Sigmoid colon (tissue), 7 donors: ENCODE results near the gene S100A5. TPM values are rescaled to one million over a fixed set of nuclear protein-coding genes. Genes with fewer than 3 reads are reported as not detected.

Experiments used
- DNase-seq: peaks from one replicate; pipeline ENCODE4 v3.0.0-alpha.2; 2019
- H3K27ac ChIP-seq, 4 donors: fragments of 200-600 bp; sonication (generic); one replicate each; pipeline ENCODE4 v1.5.1; 2016 to 2019; ENCODE audit warnings: mild to moderate bottlenecking in 1 of 4
- H3K27me3 ChIP-seq, 3 donors: fragments of 200-600 bp; sonication (generic); one replicate each; pipeline ENCODE4 v1.5.1; 2019; ENCODE audit warnings: mild to moderate bottlenecking in 1 of 3
- H3K36me3 ChIP-seq, 4 donors: fragments of 200-600 bp; sonication (generic); one replicate each; pipeline ENCODE4 v1.5.1; 2016 to 2019
- H3K4me1 ChIP-seq, 4 donors: fragments of 200-600 bp; sonication (generic); one replicate each; pipeline ENCODE4 v1.5.1; 2017 to 2019
- H3K4me3 ChIP-seq, 4 donors: fragments of 200-600 bp; sonication (generic); one replicate each; pipeline ENCODE4 v1.5.1; 2017 to 2019; ENCODE audit warnings: mild to moderate bottlenecking in 2 of 4, moderate library complexity in 1 of 4
- H3K9me3 ChIP-seq, 4 donors: fragments of 200-600 bp in 3 of 4; sonication (generic) in 3 of 4; one replicate each; pipeline versions ENCODE4 v1.5.1 to v1.6.1; 2013 to 2019
- EP300 ChIP-seq, 4 donors: sonication (generic); formaldehyde crosslinking; IDR thresholded peaks; one replicate each; pipeline ENCODE4 v1.6.1; 2017; ENCODE audit warnings: antibody characterized with exemption in 4 of 4
- POLR2A ChIP-seq, 2 donors: fragments of 450-650 bp; IDR thresholded peaks; one replicate each; pipeline ENCODE4 v1.6.1; 2016; ENCODE audit warnings: antibody characterized with exemption in 2 of 2, mild to moderate bottlenecking in 2 of 2, moderate library complexity in 2 of 2
- POLR2AphosphoS5 ChIP-seq, 4 donors: sonication (generic); formaldehyde crosslinking; IDR thresholded peaks; one replicate each; pipeline ENCODE4 v1.6.1; 2017; ENCODE audit warnings: antibody characterized with exemption in 4 of 4
- WGBS, 2 donors: extraction: QIAGEN DNeasy Blood & Tissue Kit; methylation state at CpG; one replicate each; pipeline ENCODE4 v1.1.7; 2013; 5-methylcytosine and 5-hydroxymethylcytosine counted together
- intact Hi-C: fragments of 100-400 bp; cut with DNase I; formaldehyde crosslinking; loops from one replicate; pipeline ENCODE4 v1.15.1; 2023
- polyA plus RNA-seq, 3 donors: library from polyadenylated mRNA; stranded (reverse); fragments of 200-250 nt; gene quantifications; one replicate each; pipeline ENCODE4 v1.2.3, GENCODE V29; 2013
- total RNA-seq, 4 donors: library from RNA; depleted of rRNA; stranded (reverse); fragments of >200 nt; gene quantifications; one replicate each; pipeline ENCODE4 v1.1.0, GENCODE V29; 2016
- TF ChIP-seq, protein P1 (sequence below), 4 experiments: fragments of 450-650 bp in 3 of 4; fragments of 200-600 bp in 1 of 4; IDR thresholded peaks; one replicate each; pipeline ENCODE4 v1.5.1; 2016 to 2019; ENCODE audit warnings: antibody characterized with exemption in 4 of 4, mild to moderate bottlenecking in 3 of 4, moderate library complexity in 2 of 4
- donor health status: healthy with polysubstance abuse.
- donor health status: Bipolar disorder and iron deficiency.
- donor health status: healthy.

The S100A5 gene
- total and polyA plus RNA-seq, 7 donors = not detected

DNA sequence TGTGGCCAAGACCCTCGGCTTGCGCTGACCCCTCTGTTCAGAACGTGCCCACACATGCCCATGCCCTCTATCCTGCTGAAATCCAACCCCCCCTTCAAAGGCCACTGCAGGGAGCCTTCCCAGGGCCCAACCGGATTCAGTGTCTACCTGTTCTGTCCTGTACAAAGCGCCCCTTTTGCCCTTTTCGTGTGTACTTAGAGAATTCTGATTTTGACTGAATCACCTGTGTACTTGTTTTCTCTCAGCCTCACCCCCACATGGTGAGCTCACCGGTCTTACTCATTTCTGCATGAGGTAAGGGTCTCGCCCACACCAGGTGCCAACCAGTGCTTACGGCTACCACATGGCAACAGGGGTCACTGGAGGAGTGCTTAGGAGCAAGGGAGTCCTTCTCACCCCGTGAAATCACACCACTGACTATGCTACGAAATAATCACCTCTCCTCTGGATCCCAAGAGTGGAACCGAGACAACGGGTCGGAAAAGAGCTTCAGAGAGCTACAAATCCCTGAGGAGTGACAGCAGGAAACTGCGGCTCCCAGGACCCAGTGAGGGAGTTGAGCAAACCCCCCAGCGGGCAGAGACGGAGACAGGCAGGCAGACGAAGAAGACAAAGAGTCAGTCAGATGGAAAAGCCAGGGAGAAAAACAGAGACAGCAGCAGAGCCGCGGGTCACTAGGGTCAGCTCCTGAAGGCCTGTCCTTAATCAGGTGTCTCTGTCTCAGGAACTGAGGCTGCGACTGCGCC lies 27.1 kb upstream of the S100A5 start:
- TF ChIP-seq POLR2A (IDR thresholded peaks at IDR 0.05) (no peak), POLR2AphosphoS5 (IDR thresholded peaks at IDR 0.05) (no peak)
- Histone ChIP-seq H3K27me3 (no peaks in the 10 kb centered on the region), H3K4me1 (peaks cover 0 to 47% (median 45%) of the 10 kb centered on the region in 4 donors), H3K36me3 (no peaks in the 10 kb centered on the region), H3K27ac (peak overlapping the region; percentile 90 to 97 (median 94)), H3K9me3 (no peaks in the 10 kb centered on the region), H3K4me3 (peak overlapping the region; percentile 3 to 37 (median 26))
- no peak for DNase-seq
- intact Hi-C loops = loop anchor here (1.0 to 2.0 kb wide), 3 partner anchors 34 to 59 kb away; partner anchors contain the start of gene S100A13
- WGBS, 2 donors = 78 to 85% methylated on average over 22 of the region's 22 CpGs

DNA sequence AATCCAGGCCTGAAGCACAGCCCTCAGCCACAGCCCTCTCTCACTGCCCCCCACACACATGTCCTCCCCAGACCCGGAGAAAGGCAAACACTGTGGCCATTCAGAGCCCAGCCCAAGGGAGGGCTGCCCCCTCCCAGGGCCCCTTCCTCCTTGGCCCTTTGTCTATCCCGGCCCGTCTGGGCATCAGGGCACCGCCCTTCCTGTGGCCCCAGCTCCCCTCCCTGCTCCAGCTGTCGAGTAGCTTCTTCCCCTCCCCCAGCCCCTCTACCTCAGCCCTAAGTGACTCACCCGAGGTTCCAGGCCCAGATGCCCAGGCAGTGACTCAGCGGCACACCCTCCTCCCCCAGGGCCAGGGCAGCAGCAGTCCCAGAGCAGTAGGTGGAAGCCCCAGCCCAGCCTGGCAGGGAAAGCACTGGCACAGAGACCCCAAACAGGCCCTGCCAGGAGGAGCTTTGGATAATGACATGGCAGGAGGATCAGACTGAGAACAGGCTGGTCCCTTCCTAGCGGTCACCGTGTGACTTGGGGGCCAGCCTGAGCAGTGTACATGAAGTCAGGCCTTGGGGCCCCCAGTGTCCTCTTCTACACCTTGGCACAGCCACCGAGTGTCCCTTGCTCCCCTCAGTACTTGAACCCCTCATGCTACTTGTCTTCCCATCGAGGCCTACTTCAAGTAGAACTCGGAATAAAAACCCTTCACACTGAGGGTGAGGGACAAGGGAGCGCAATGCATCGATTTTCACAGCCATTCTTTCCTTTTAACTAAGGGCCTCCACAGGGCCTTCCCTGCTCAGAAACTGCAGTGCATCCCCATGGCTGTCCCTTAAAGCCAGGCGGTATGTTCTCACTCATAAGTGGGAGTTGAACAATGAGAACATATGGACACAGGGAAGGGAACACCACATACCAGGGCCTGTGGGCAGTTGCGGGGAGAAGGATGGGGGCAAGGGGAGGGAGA lies 26.0 kb upstream of the S100A5 start:
- Histone ChIP-seq H3K27me3 (no peaks in the 10 kb centered on the region), H3K4me1 (peaks cover 0 to 39% (median 37%) of the 10 kb centered on the region in 4 donors), H3K4me3 (no peak overlapping the region), H3K36me3 (no peaks in the 10 kb centered on the region), H3K9me3 (no peaks in the 10 kb centered on the region), H3K27ac (peak overlapping the region; percentile 90 to 97 (median 94))
- peak; percentile 99 for DNase-seq
- 32 to 49% methylated on average over 16 of the region's 16 CpGs for WGBS, 2 donors
- intact Hi-C loops = loop anchor here (2.0 kb wide), 1 partner anchor 60 kb away; the partner anchor contains the start of gene S100A13
- TF ChIP-seq EP300 (IDR thresholded peaks at IDR 0.05) = peak in 2 of 4 donors; percentile 64 to 82
- TF ChIP-seq POLR2AphosphoS5 (IDR thresholded peaks at IDR 0.05) = peak; percentile 72 to 91 (median 82)
- peak in 1 of 2 donors; percentile 63 for TF ChIP-seq POLR2A (IDR thresholded peaks at IDR 0.05)
- TF ChIP-seq, protein P1, sequence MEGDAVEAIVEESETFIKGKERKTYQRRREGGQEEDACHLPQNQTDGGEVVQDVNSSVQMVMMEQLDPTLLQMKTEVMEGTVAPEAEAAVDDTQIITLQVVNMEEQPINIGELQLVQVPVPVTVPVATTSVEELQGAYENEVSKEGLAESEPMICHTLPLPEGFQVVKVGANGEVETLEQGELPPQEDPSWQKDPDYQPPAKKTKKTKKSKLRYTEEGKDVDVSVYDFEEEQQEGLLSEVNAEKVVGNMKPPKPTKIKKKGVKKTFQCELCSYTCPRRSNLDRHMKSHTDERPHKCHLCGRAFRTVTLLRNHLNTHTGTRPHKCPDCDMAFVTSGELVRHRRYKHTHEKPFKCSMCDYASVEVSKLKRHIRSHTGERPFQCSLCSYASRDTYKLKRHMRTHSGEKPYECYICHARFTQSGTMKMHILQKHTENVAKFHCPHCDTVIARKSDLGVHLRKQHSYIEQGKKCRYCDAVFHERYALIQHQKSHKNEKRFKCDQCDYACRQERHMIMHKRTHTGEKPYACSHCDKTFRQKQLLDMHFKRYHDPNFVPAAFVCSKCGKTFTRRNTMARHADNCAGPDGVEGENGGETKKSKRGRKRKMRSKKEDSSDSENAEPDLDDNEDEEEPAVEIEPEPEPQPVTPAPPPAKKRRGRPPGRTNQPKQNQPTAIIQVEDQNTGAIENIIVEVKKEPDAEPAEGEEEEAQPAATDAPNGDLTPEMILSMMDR (IDR thresholded peaks at IDR 0.05) = no peak

DNA sequence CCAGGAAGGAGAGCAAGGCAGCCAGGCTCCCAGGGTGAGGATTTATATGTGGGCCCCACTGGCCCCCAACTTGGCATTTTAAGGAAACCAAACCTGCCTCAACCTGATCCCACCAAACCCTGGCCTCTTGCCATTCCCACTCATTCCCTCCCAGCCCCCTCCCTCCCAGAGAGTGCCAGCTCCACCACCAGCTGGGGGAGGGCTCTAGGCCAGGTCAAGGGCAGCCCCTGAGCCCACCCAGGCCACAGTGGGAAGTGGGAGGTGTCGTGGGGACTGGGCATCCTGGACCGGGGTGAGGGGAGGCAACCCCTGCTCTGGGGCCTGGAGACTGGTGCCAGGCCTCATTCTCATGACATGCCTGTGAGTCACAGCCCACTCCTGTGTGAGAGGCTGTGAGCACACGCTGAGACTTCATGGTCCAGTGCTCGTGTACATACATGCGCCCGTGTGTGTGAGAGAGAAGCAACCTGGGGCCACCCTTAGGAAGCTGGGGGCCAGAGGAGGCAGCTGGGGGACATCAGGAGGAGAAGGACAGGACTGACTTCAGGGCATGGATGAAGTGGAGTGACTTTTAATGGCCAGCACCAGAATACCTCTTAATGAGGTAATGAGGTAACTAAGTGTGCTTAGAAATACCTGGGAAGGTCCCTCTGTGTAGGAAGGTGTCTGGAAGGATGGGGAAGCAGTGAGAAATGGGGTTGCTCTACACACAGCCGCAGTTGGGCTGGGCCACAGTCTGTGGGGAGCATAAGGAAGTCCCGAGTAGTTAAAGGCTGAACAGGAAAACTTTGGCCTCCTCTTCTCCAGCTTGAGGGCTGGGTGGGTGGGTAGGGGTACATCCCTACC lies 25.0 kb upstream of the S100A5 start, which contains the start of gene S100A2:
TSS of gene S100A2 (minus strand) at position 316 of the 846 bp plus-strand sequence. CDS start 1,967 bp downstream, outside the sequence.
- peak; percentile 84 for DNase-seq

DNA sequence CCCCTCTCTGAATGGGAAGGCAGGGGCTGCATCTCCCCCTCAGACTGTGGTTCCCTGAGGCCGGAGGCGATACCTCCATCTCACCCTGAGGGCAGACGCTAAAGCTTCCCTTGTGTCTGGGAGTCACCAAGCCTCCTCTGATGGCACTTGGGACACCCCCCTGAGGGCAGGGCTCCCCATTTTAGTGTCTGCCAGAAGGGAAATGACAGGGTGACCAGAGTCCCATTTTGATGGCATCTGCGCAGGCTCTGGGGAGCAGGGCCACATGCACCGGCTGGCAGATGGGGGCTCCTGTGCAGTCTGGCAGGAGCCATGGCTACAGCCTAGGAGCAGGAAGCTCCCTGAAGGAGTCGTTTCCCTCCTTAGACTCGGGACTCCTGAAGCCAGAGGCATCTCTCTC lies 23.3 kb upstream of the S100A5 start:
- DNase-seq = peak; percentile 56

More for the DNA sequence above, 25.0 kb upstream of the S100A5 start, which contains the start of gene S100A2:
- WGBS, 2 donors = 22 to 36% methylated on average over 8 of the region's 8 CpGs
- H3K4me1 ChIP-seq = peaks cover 0 to 44% (median 40%) of the 10 kb centered on the region in 4 donors
- H3K36me3 ChIP-seq = no peaks in the 10 kb centered on the region
- intact Hi-C loops = loop anchor here (2.0 kb wide), 2 partner anchors 15 to 61 kb away; partner anchors contain the start of gene S100A13
- no peak within 1 kb of the TSS for H3K4me3 ChIP-seq
- H3K27me3 ChIP-seq = no peaks in the 10 kb centered on the region
- TF ChIP-seq EP300 (IDR thresholded peaks at IDR 0.05) (no peak), POLR2AphosphoS5 (IDR thresholded peaks at IDR 0.05) (peak in 3 of 4 donors; percentile 37 to 79 (median 45))
- TF ChIP-seq, protein P1 (IDR thresholded peaks at IDR 0.05) = no peak
- no peaks in the 10 kb centered on the region for H3K9me3 ChIP-seq
- peak within 1 kb of the TSS; percentile 90 to 97 (median 94) for H3K27ac ChIP-seq

More for the DNA sequence above, 23.3 kb upstream of the S100A5 start:
- no peaks in the 10 kb centered on the region for H3K36me3 ChIP-seq
- no peaks in the 10 kb centered on the region for H3K9me3 ChIP-seq
- no peaks in the 10 kb centered on the region for H3K27me3 ChIP-seq
- peaks cover 0 to 46% (median 39%) of the 10 kb centered on the region in 4 donors for H3K4me1 ChIP-seq
- H3K4me3 ChIP-seq = no peak overlapping the region
- intact Hi-C loops = loop anchor here (2.0 kb wide), 1 partner anchor 13 kb away; no protein-coding TSS in a partner anchor
- WGBS, 2 donors = 92 to 93% methylated on average over 7 of the region's 7 CpGs
- no peak for TF ChIP-seq POLR2A (IDR thresholded peaks at IDR 0.05)
- TF ChIP-seq EP300 (IDR thresholded peaks at IDR 0.05) = no peak
- TF ChIP-seq POLR2AphosphoS5 (IDR thresholded peaks at IDR 0.05) = no peak
- TF ChIP-seq, protein P1 (IDR thresholded peaks at IDR 0.05) = no peak
- H3K27ac ChIP-seq = peak overlapping the region in 3 of 4 donors; percentile 91 to 97 (median 96)
